H9 (cell line): ENCODE results near the gene C12orf50. TPM values are rescaled to one million over a fixed set of nuclear protein-coding genes. Genes with fewer than 3 reads are reported as not detected.
A peak's percentile ranks its signal among the peaks of the same experiment; 100 is the strongest.

Source experiments
- DNase-seq: peaks from one replicate; pipeline ENCODE4 v3.0.0-alpha.2; 2017
- H2AFZ ChIP-seq: one replicate; pipeline ENCODE4 v1.6.1; 2013; ENCODE audit warnings: mild to moderate bottlenecking, low read length, control low read depth, moderate library complexity
- H2AK5ac ChIP-seq: 2 replicates; pipeline ENCODE4 v1.6.1; 2013; ENCODE audit warnings: low read length, control low read depth, mixed read lengths; ENCODE audit not compliant: insufficient read length
- H2BK120ac ChIP-seq: one replicate; pipeline ENCODE4 v1.6.1; 2013; ENCODE audit warnings: low read depth, mild to moderate bottlenecking, low read length, control low read depth, inconsistent platforms; ENCODE audit not compliant: poor library complexity, severe bottlenecking
- H2BK12ac ChIP-seq: 2 replicates; pipeline ENCODE4 v1.6.1; 2013; ENCODE audit warnings: low read length, control low read depth, mixed read lengths, low read depth; ENCODE audit not compliant: insufficient read length
- H2BK15ac ChIP-seq: 2 replicates; pipeline ENCODE4 v1.6.1; 2013; ENCODE audit warnings: low read depth, low read length, control low read depth
- H2BK20ac ChIP-seq: one replicate; pipeline ENCODE4 v1.6.1; 2013; ENCODE audit warnings: low read depth, mild to moderate bottlenecking, low read length, control low read depth, inconsistent platforms; ENCODE audit not compliant: poor library complexity, severe bottlenecking
- H2BK5ac ChIP-seq: 2 replicates; pipeline ENCODE4 v1.6.1; 2013; ENCODE audit warnings: low read length, control low read depth, mixed read lengths; ENCODE audit not compliant: insufficient read length
- H3K14ac ChIP-seq: 2 replicates; pipeline ENCODE4 v1.6.1; 2013; ENCODE audit warnings: low read length, control low read depth; ENCODE audit not compliant: insufficient read depth
- H3K18ac ChIP-seq: 2 replicates; pipeline ENCODE4 v1.6.1; 2013; ENCODE audit warnings: low read depth, mild to moderate bottlenecking, mixed read lengths, low read length, control low read depth; ENCODE audit not compliant: insufficient read length
- H3K23ac ChIP-seq: 2 replicates; pipeline ENCODE4 v1.6.1; 2013; ENCODE audit warnings: low read length, control low read depth, mixed read lengths, low read depth; ENCODE audit not compliant: insufficient read length
- H3K23me2 ChIP-seq: 2 replicates; pipeline ENCODE4 v1.6.1; 2013; ENCODE audit warnings: low read depth, mild to moderate bottlenecking, mixed read lengths, low read length, control low read depth; ENCODE audit not compliant: insufficient read length, poor library complexity, severe bottlenecking
- H3K27ac ChIP-seq: 2 replicates; pipeline ENCODE4 v1.5.1; 2013; ENCODE audit warnings: low read length, control low read depth, mixed read lengths, low read depth; ENCODE audit not compliant: insufficient read length
- H3K27me3 ChIP-seq: 2 replicates; pipeline ENCODE4 v1.6.1; 2013; ENCODE audit warnings: low read length, control low read depth, inconsistent platforms; ENCODE audit not compliant: insufficient read depth
- H3K4ac ChIP-seq: 2 replicates; pipeline ENCODE4 v1.6.1; 2013; ENCODE audit warnings: low read depth, mild to moderate bottlenecking, control low read depth, inconsistent platforms, low read length, moderate library complexity
- H3K4me1 ChIP-seq: 2 replicates; pipeline ENCODE4 v1.6.1; 2013; ENCODE audit warnings: low read length, control low read depth, inconsistent platforms; ENCODE audit not compliant: insufficient read depth
- H3K4me2 ChIP-seq: 2 replicates; pipeline ENCODE4 v1.6.1; 2013; ENCODE audit warnings: low read length, control low read depth, mixed read lengths; ENCODE audit not compliant: insufficient read length, insufficient read depth
- H3K56ac ChIP-seq: 2 replicates; pipeline ENCODE4 v1.6.1; 2013; ENCODE audit warnings: low read depth, mild to moderate bottlenecking, mixed read lengths, low read length, control low read depth; ENCODE audit not compliant: insufficient read length
- H3K79me1 ChIP-seq: 2 replicates; pipeline ENCODE4 v1.6.1; 2013; ENCODE audit warnings: low read depth, mild to moderate bottlenecking, moderate library complexity, low read length, control low read depth, inconsistent platforms; ENCODE audit not compliant: insufficient read depth, poor library complexity, severe bottlenecking
- H3K79me2 ChIP-seq: 2 replicates; pipeline ENCODE4 v1.6.1; 2013; ENCODE audit warnings: low read length, control low read depth, inconsistent platforms; ENCODE audit not compliant: insufficient read depth
- H3K9ac ChIP-seq: 2 replicates; pipeline ENCODE4 v1.6.1; 2013; ENCODE audit warnings: low read length, control low read depth, mixed read lengths; ENCODE audit not compliant: insufficient read length; ENCODE audit errors: extremely low read depth
- H3K9me3 ChIP-seq: one replicate; pipeline ENCODE4 v1.6.1; 2013; ENCODE audit warnings: low read depth, low read length, inconsistent platforms; ENCODE audit not compliant: control insufficient read depth
- H3T11ph ChIP-seq: one replicate; pipeline ENCODE4 v1.6.1; 2013; ENCODE audit warnings: mild to moderate bottlenecking, low read length, control low read depth, inconsistent platforms
- H4K20me1 ChIP-seq: one replicate; pipeline ENCODE4 v1.6.1; 2013; ENCODE audit not compliant: control insufficient read depth, insufficient read length, insufficient read depth
- H4K5ac ChIP-seq: 2 replicates; pipeline ENCODE4 v1.6.1; 2013; ENCODE audit warnings: low read depth, mild to moderate bottlenecking, mixed read lengths, low read length, control low read depth; ENCODE audit not compliant: insufficient read length
- H4K8ac ChIP-seq: replicated peaks from 2 replicates; pipeline ENCODE4 v1.6.1; 2013; ENCODE audit warnings: low read length, control low read depth, mixed read lengths, low read depth; ENCODE audit not compliant: insufficient read length
- H4K91ac ChIP-seq: 2 replicates; pipeline ENCODE4 v1.6.1; 2013; ENCODE audit warnings: low read depth, mild to moderate bottlenecking, moderate library complexity, mixed read lengths, low read length, control low read depth; ENCODE audit not compliant: insufficient read length
- H3K27ac Mint-ChIP-seq, 3 experiments: 2 replicates in 2 of 3; 3 replicates in 1 of 3; pipeline ENCODE4 v1.8.0; 2020 to 2021; ENCODE audit warnings: mixed read lengths in 3 of 3, mild to moderate bottlenecking in 1 of 3, moderate library complexity in 1 of 3
- H3K27me3 Mint-ChIP-seq: 2 replicates; pipeline ENCODE4 v1.8.0; 2021; ENCODE audit warnings: low read depth, mild to moderate bottlenecking, moderate library complexity, mixed read lengths
- H3K36me3 Mint-ChIP-seq, 3 experiments: 2 replicates in 2 of 3; 3 replicates in 1 of 3; pipeline ENCODE4 v1.8.0; 2020 to 2021; ENCODE audit warnings: low read depth in 3 of 3, mixed read lengths in 3 of 3; ENCODE audit not compliant: insufficient read depth in 1 of 3
- H3K4me1 Mint-ChIP-seq, 2 experiments: 2 replicates each; pipeline ENCODE4 v1.8.0; 2020; ENCODE audit warnings: mixed read lengths in 2 of 2
- H3K4me3 Mint-ChIP-seq, 2 experiments: 2 replicates in 1 of 2; 3 replicates in 1 of 2; pipeline ENCODE4 v1.8.0; 2020 to 2021; ENCODE audit warnings: mild to moderate bottlenecking in 2 of 2, mixed read lengths in 2 of 2, moderate library complexity in 1 of 2
- H3K9me3 Mint-ChIP-seq, 2 experiments: 2 replicates in 1 of 2; 3 replicates in 1 of 2; pipeline ENCODE4 v1.8.0; 2020; ENCODE audit warnings: mild to moderate bottlenecking in 2 of 2, mixed read lengths in 2 of 2, moderate library complexity in 1 of 2
- CTCF ChIP-seq: fragments of 200-600 bp; sonication (generic); conservative IDR thresholded peaks from 3 replicates; pipeline ENCODE4 v1.8.0; 2021; ENCODE audit warnings: antibody characterized with exemption, mild to moderate bottlenecking
- WGBS: extraction: QIAGEN DNeasy Blood & Tissue Kit; methylation state at CpG from one replicate; pipeline ENCODE4 v1.1.7; 2013; ENCODE audit warnings: missing lambda C conversion rate, low lambda C conversion rate, mixed read lengths; ENCODE audit not compliant: insufficient read length; ENCODE audit errors: extremely low coverage; 5-methylcytosine and 5-hydroxymethylcytosine counted together
- total RNA-seq: library from RNA; stranded (reverse); gene quantifications from 2 replicates; pipeline ENCODE4 v1.2.1, GENCODE V29; 2021

Gene C12orf50
- total RNA-seq, 1 experiment from 2014 or later, result 0.17 TPM

- Histone ChIP-seq H3K4me1 (no peaks in the 10 kb centered on the region), H3K14ac (no peak overlapping the region), H3K27ac (no peak overlapping the region), H2BK5ac (no peak overlapping the region), H4K8ac (no peak overlapping the region), H2BK20ac (no peak overlapping the region), H3K9ac (no peak overlapping the region), H3T11ph (no peak overlapping the region), H3K18ac (no peak overlapping the region), H3K23me2 (no peaks in the 10 kb centered on the region), H3K23ac (no peak overlapping the region), H3K79me2 (no peaks in the 10 kb centered on the region), H4K91ac (no peak overlapping the region), H2AFZ (peak overlapping the region; percentile 70), H3K4me2 (no peak overlapping the region), H4K20me1 (no peaks in the 10 kb centered on the region), H3K27me3 (no peaks in the 10 kb centered on the region), H3K79me1 (no peaks in the 10 kb centered on the region), H2BK15ac (no peak overlapping the region), H2AK5ac (no peak overlapping the region), H3K4ac (no peak overlapping the region), H2BK120ac (no peak overlapping the region), H2BK12ac (no peak overlapping the region), H3K56ac (no peak overlapping the region), H3K9me3 (no peaks in the 10 kb centered on the region), H4K5ac (no peak overlapping the region)
- H3K27me3 Mint-ChIP-seq, result no peaks in the 10 kb centered on the region
- no peak overlapping the region for H3K27ac Mint-ChIP-seq
- peaks cover 6 to 7% of the 10 kb centered on the region in 2 experiments for H3K4me1 Mint-ChIP-seq
- no peaks in the 10 kb centered on the region for H3K36me3 Mint-ChIP-seq
- no peak overlapping the region for H3K4me3 Mint-ChIP-seq
- no peaks in the 10 kb centered on the region; a peak in 1 of 5 replicates for H3K9me3 Mint-ChIP-seq
- WGBS, result no CpG with 5 or more reads among the region's 5 CpGs
- TF ChIP-seq CTCF, result no peak
- DNase-seq, result no peak
Measured at GRCh38 chr12:87952850-87953249, 76.4 kb downstream of the C12orf50 start.
